ENCODE results near the gene NFATC1. TPM values are rescaled to one million over a fixed set of nuclear protein-coding genes. Genes with fewer than 3 reads are reported as not detected.

NFATC1 gene
- total RNA-seq, 1 donor from 2014 or later, result 18.6 TPM

GRCh38 chr18:79542213-79542612 is 146.5 kb downstream of the NFATC1 start:
- no peak for DNase-seq

GRCh38 chr18:79542876-79543750 is 147.4 kb downstream of the NFATC1 start:
- DNase-seq, result peak; percentile 54

- no peak for DNase-seq
These were observed 148.2 kb downstream of the NFATC1 start for GRCh38 chr18:79543861-79544385.

- DNase-seq, result no peak
These were observed 148.7 kb downstream of the NFATC1 start for GRCh38 chr18:79544386-79544963.

GRCh38 chr18:79545255-79545654 is 149.5 kb downstream of the NFATC1 start:
- DNase-seq, result no peak

GRCh38 chr18:79545736-79546171 is 150.0 kb downstream of the NFATC1 start:
- no peak for DNase-seq

GRCh38 chr18:79546781-79547272 is 151.1 kb downstream of the NFATC1 start:
- DNase-seq, result peak; percentile 57

- no peak for DNase-seq
These were observed 151.8 kb downstream of the NFATC1 start for GRCh38 chr18:79547413-79548076.

GRCh38 chr18:79548077-79548450 is 152.3 kb downstream of the NFATC1 start:
- DNase-seq, result no peak

GRCh38 chr18:79548621-79548985 is 152.9 kb downstream of the NFATC1 start:
- no peak for DNase-seq

GRCh38 chr18:79548986-79549637 is 153.4 kb downstream of the NFATC1 start:
- DNase-seq, result no peak

- no peak for DNase-seq
These were observed 153.9 kb downstream of the NFATC1 start for GRCh38 chr18:79549638-79550000.

- DNase-seq, result no peak
These were observed 156.5 kb downstream of the NFATC1 start for GRCh38 chr18:79552140-79552631.

- no peak for DNase-seq
These were observed 157.0 kb downstream of the NFATC1 start for GRCh38 chr18:79552696-79553095.

- no peak for DNase-seq
These were observed 157.4 kb downstream of the NFATC1 start for GRCh38 chr18:79553154-79553553.

- DNase-seq, result no peak
These were observed 158.0 kb downstream of the NFATC1 start for GRCh38 chr18:79553696-79554095.

GRCh38 chr18:79554321-79554720 is 158.6 kb downstream of the NFATC1 start:
- DNase-seq, result no peak

GRCh38 chr18:79554945-79555645 is 159.4 kb downstream of the NFATC1 start:
- no peak for DNase-seq

GRCh38 chr18:79555885-79556284 is 160.2 kb downstream of the NFATC1 start:
- DNase-seq, result no peak

GRCh38 chr18:79556829-79557585 is 161.3 kb downstream of the NFATC1 start:
- DNase-seq, result no peak
